Activated CD8-positive, alpha-beta memory T cell treated with anti-CD3 and anti-CD28 coated beads, Interleukin-2, amount 10 ng/mL, durations not matched to agents 7 days and 5 days (primary cell): ENCODE data around the gene MTARC2. TPM values are rescaled to one million over a fixed set of nuclear protein-coding genes. Genes with fewer than 3 reads are reported as not detected.
"Not testable (repeated sequence)": the region's sequence is repeated elsewhere in the genome, so short reads cannot be mapped to it uniquely, and the experiment has no call there.

Source experiments
- ATAC-seq: fragments of 150-1000 bp; cut with Tn5 transposase; one replicate; pipeline ENCODE4 v1.10.0; 2021; ENCODE audit warnings: moderate library complexity
- CTCF ChIA-PET: fragments of 350-600 bp; sonication (Branson Sonifier 250); formaldehyde crosslinking; loops from one replicate; lab custom pipeline; 2021; ENCODE audit warnings: antibody characterized with exemption; lab: Charles Lee
- DNase-seq: peaks from one replicate; pipeline ENCODE4 v3.0.0-alpha.2; 2020
- H3K27ac Mint-ChIP-seq: one replicate; pipeline ENCODE4 v1.8.0; 2021; ENCODE audit warnings: mild to moderate bottlenecking, mixed read lengths
- H3K27me3 Mint-ChIP-seq: one replicate; pipeline ENCODE4 v1.8.0; 2021; ENCODE audit warnings: mixed read lengths
- H3K36me3 Mint-ChIP-seq: one replicate; pipeline ENCODE4 v1.8.0; 2021; ENCODE audit warnings: mild to moderate bottlenecking, mixed read lengths
- H3K4me1 Mint-ChIP-seq: one replicate; pipeline ENCODE4 v1.8.0; 2021; ENCODE audit warnings: mixed read lengths
- H3K4me3 Mint-ChIP-seq: one replicate; pipeline ENCODE4 v1.8.0; 2021; ENCODE audit warnings: mild to moderate bottlenecking, moderate library complexity, mixed read lengths
- H3K9me3 Mint-ChIP-seq: one replicate; pipeline ENCODE4 v1.8.0; 2022; ENCODE audit warnings: low read depth, mixed read lengths
- total RNA-seq, 2 experiments: library from RNA; stranded (reverse); gene quantifications; one replicate each; pipeline ENCODE4 v1.2.3, GENCODE V29; 2021

Gene MTARC2
- total RNA-seq, 2 experiments from 2014 or later: not detected

GRCh38 chr1:220710333-220710732 lies 37.8 kb upstream of the MTARC2 start:
- no peak for ATAC-seq
- peaks cover under 1% of the 10 kb centered on the region for H3K9me3 Mint-ChIP-seq
- H3K36me3 Mint-ChIP-seq: no peaks in the 10 kb centered on the region
- no peak overlapping the region for H3K4me3 Mint-ChIP-seq
- CTCF ChIA-PET: no interaction called here
- no peak for DNase-seq
- H3K27ac Mint-ChIP-seq: no peak overlapping the region
- H3K27me3 Mint-ChIP-seq: no peaks in the 10 kb centered on the region
- H3K4me1 Mint-ChIP-seq: peaks cover 1% of the 10 kb centered on the region

- Mint-ChIP-seq H3K27me3 (no peaks in the 10 kb centered on the region), H3K27ac (no peak overlapping the region), H3K4me3 (no peak overlapping the region), H3K36me3 (no peaks in the 10 kb centered on the region), H3K9me3 (peaks cover 4% of the 10 kb centered on the region), H3K4me1 (peaks cover 1% of the 10 kb centered on the region)
- no peak for DNase-seq
- CTCF ChIA-PET: no interaction called here
- no peak for ATAC-seq
Measured at GRCh38 chr1:220711056-220711809, 36.9 kb upstream of the MTARC2 start.

GRCh38 chr1:220715986-220716385 lies 32.1 kb upstream of the MTARC2 start:
- H3K27me3 Mint-ChIP-seq, ATAC-seq, H3K9me3 Mint-ChIP-seq, H3K4me3 Mint-ChIP-seq, H3K27ac Mint-ChIP-seq, CTCF ChIA-PET, H3K4me1 Mint-ChIP-seq, DNase-seq, H3K36me3 Mint-ChIP-seq: not testable (repeated sequence)

GRCh38 chr1:220717800-220718640 lies 30.1 kb upstream of the MTARC2 start:
- CTCF ChIA-PET: no interaction called here
- Mint-ChIP-seq H3K4me3 (no peak overlapping the region), H3K27me3 (peaks cover 5% of the 10 kb centered on the region), H3K4me1 (no peaks in the 10 kb centered on the region), H3K36me3 (no peaks in the 10 kb centered on the region), H3K9me3 (peaks cover 4% of the 10 kb centered on the region), H3K27ac (no peak overlapping the region)
- DNase-seq: no peak
- no peak for ATAC-seq

- not testable (repeated sequence) for H3K4me3 Mint-ChIP-seq, H3K9me3 Mint-ChIP-seq, H3K36me3 Mint-ChIP-seq, ATAC-seq, H3K27me3 Mint-ChIP-seq, DNase-seq, H3K4me1 Mint-ChIP-seq, H3K27ac Mint-ChIP-seq
- CTCF ChIA-PET: interaction anchor here (0.9 kb wide), 1 partner anchor 21 kb away, joined by 3 read pairs; no protein-coding TSS in a partner anchor
Measured at GRCh38 chr1:220721266-220721665, 26.9 kb upstream of the MTARC2 start.

- no peak overlapping the region for H3K27ac Mint-ChIP-seq
- peaks cover 6% of the 10 kb centered on the region for H3K27me3 Mint-ChIP-seq
- DNase-seq (no peak), ATAC-seq (no peak)
- H3K36me3 Mint-ChIP-seq: no peaks in the 10 kb centered on the region
- no peaks in the 10 kb centered on the region for H3K9me3 Mint-ChIP-seq
- no peaks in the 10 kb centered on the region for H3K4me1 Mint-ChIP-seq
- H3K4me3 Mint-ChIP-seq: no peak overlapping the region
- CTCF ChIA-PET: no interaction called here
Measured at GRCh38 chr1:220726634-220727033, 21.5 kb upstream of the MTARC2 start.

- Mint-ChIP-seq H3K9me3 (no peaks in the 10 kb centered on the region), H3K4me3 (no peak overlapping the region), H3K36me3 (no peaks in the 10 kb centered on the region), H3K27me3 (peaks cover 6% of the 10 kb centered on the region), H3K4me1 (peaks cover 1% of the 10 kb centered on the region), H3K27ac (no peak overlapping the region)
- no peak for ATAC-seq
- CTCF ChIA-PET: no interaction called here
- no peak for DNase-seq
Measured at GRCh38 chr1:220727519-220727918, 20.6 kb upstream of the MTARC2 start.

- Mint-ChIP-seq H3K27me3 (peaks cover 2% of the 10 kb centered on the region), H3K27ac (no peak overlapping the region), H3K36me3 (no peaks in the 10 kb centered on the region), H3K9me3 (no peaks in the 10 kb centered on the region), H3K4me1 (peaks cover 9% of the 10 kb centered on the region), H3K4me3 (no peak overlapping the region)
- CTCF ChIA-PET: no interaction called here
- no peak for ATAC-seq
- DNase-seq: no peak
Measured at GRCh38 chr1:220730486-220730885, 17.6 kb upstream of the MTARC2 start.

GRCh38 chr1:220732137-220732536 lies 16.0 kb upstream of the MTARC2 start:
- ATAC-seq (no peak), DNase-seq (no peak)
- no peaks in the 10 kb centered on the region for H3K36me3 Mint-ChIP-seq
- no peak overlapping the region for H3K4me3 Mint-ChIP-seq
- no peak overlapping the region for H3K27ac Mint-ChIP-seq
- peaks cover 9% of the 10 kb centered on the region for H3K4me1 Mint-ChIP-seq
- peaks cover 2% of the 10 kb centered on the region for H3K27me3 Mint-ChIP-seq
- CTCF ChIA-PET: interaction anchor here (1.8 to 2.7 kb wide), 2 partner anchors 40 to 53 kb away, joined by 8 to 12 read pairs; no protein-coding TSS in a partner anchor
- H3K9me3 Mint-ChIP-seq: no peaks in the 10 kb centered on the region

- ATAC-seq: no peak
- H3K4me3 Mint-ChIP-seq: no peak overlapping the region
- H3K4me1 Mint-ChIP-seq: peaks cover 9% of the 10 kb centered on the region
- peaks cover 4% of the 10 kb centered on the region for H3K27me3 Mint-ChIP-seq
- DNase-seq: no peak
- H3K36me3 Mint-ChIP-seq: no peaks in the 10 kb centered on the region
- CTCF ChIA-PET: interaction anchor here (1.0 to 2.7 kb wide), 17 partner anchors 8 to 551 kb away, joined by 3 to 16 read pairs (median 5); partner anchors contain the start of gene C1orf115
- no peak overlapping the region for H3K27ac Mint-ChIP-seq
- no peaks in the 10 kb centered on the region for H3K9me3 Mint-ChIP-seq
Measured at GRCh38 chr1:220732621-220733020, 15.5 kb upstream of the MTARC2 start.

- ATAC-seq: peak; percentile 95
- CTCF ChIA-PET: interaction anchor here (0.6 to 2.7 kb wide), 25 partner anchors 9 to 893 kb away, joined by 3 to 16 read pairs (median 4); partner anchors contain the start of gene C1orf115
- H3K27ac Mint-ChIP-seq: no peak overlapping the region
- H3K4me1 Mint-ChIP-seq: peaks cover 9% of the 10 kb centered on the region
- peak; percentile 84 for DNase-seq
- H3K36me3 Mint-ChIP-seq: no peaks in the 10 kb centered on the region
- no peak overlapping the region for H3K4me3 Mint-ChIP-seq
- H3K27me3 Mint-ChIP-seq: peaks cover 4% of the 10 kb centered on the region
- no peaks in the 10 kb centered on the region for H3K9me3 Mint-ChIP-seq
Measured at GRCh38 chr1:220733086-220733601, 15.0 kb upstream of the MTARC2 start.

- ATAC-seq (no peak), DNase-seq (no peak)
- H3K4me1 Mint-ChIP-seq: peaks cover 9% of the 10 kb centered on the region
- no peaks in the 10 kb centered on the region for H3K9me3 Mint-ChIP-seq
- H3K36me3 Mint-ChIP-seq: no peaks in the 10 kb centered on the region
- CTCF ChIA-PET: interaction anchor here (0.6 to 2.7 kb wide), 6 partner anchors 9 to 56 kb away, joined by 3 to 16 read pairs (median 8); partner anchors contain the start of gene C1orf115
- no peak overlapping the region for H3K4me3 Mint-ChIP-seq
- peaks cover 4% of the 10 kb centered on the region for H3K27me3 Mint-ChIP-seq
- H3K27ac Mint-ChIP-seq: no peak overlapping the region
Measured at GRCh38 chr1:220734571-220735326, 13.4 kb upstream of the MTARC2 start.

- H3K9me3 Mint-ChIP-seq, ATAC-seq, CTCF ChIA-PET, H3K4me1 Mint-ChIP-seq, DNase-seq, H3K4me3 Mint-ChIP-seq, H3K36me3 Mint-ChIP-seq, H3K27ac Mint-ChIP-seq: not testable (repeated sequence)
- H3K27me3 Mint-ChIP-seq: peaks cover 11% of the 10 kb centered on the region
Measured at GRCh38 chr1:220736283-220736682, 11.8 kb upstream of the MTARC2 start.
